Neural cell (in vitro differentiated cells): Measurements from ENCODE around the gene ACTN4.

Source experiments
- CTCF ChIP-seq: fragments of 450-650 bp; IDR thresholded peaks from 2 replicates; pipeline ENCODE4 v1.5.1; 2014; ENCODE audit warnings: antibody characterized with exemption, mild to moderate bottlenecking, moderate library complexity; ENCODE audit not compliant: poor library complexity, severe bottlenecking
- MXI1 ChIP-seq: fragments of 450-650 bp; conservative IDR thresholded peaks from 2 replicates; pipeline ENCODE4 v1.6.1; 2014; ENCODE audit warnings: antibody characterized with exemption, mild to moderate bottlenecking; ENCODE audit not compliant: poor library complexity, severe bottlenecking
- POLR2AphosphoS5 ChIP-seq: IDR thresholded peaks from 2 replicates; pipeline ENCODE4 v1.6.1; 2012
- RAD21 ChIP-seq: fragments of 450-650 bp; conservative IDR thresholded peaks from 2 replicates; pipeline ENCODE4 v1.6.1; 2014; ENCODE audit warnings: antibody characterized with exemption, mild to moderate bottlenecking, moderate library complexity
- REST ChIP-seq: IDR thresholded peaks from 2 replicates; pipeline ENCODE4 v1.6.1; 2012; ENCODE audit warnings: borderline replicate concordance
- SMC3 ChIP-seq: fragments of 450-650 bp; conservative IDR thresholded peaks from 2 replicates; pipeline ENCODE4 v1.6.1; 2014; ENCODE audit warnings: antibody characterized with exemption, mild to moderate bottlenecking, moderate library complexity; ENCODE audit not compliant: poor library complexity
- TAF1 ChIP-seq: IDR thresholded peaks from 2 replicates; pipeline ENCODE4 v1.6.1; 2012; ENCODE audit warnings: low read depth

- TF ChIP-seq RAD21 = no peak
- TF ChIP-seq CTCF = no peak
- no peak for TF ChIP-seq REST
- no peak for TF ChIP-seq TAF1
- no peak for TF ChIP-seq MXI1
- TF ChIP-seq POLR2AphosphoS5 = no peak
- no peak for TF ChIP-seq SMC3
Measured at GRCh38 chr19:38704488-38705026, 57.1 kb downstream of the ACTN4 start.
